ENCODE data around the gene NAGK.
"Not testable (repeated sequence)": the region's sequence is repeated elsewhere in the genome, so short reads cannot be mapped to it uniquely, and the experiment has no call there.

NAGK gene

DNA sequence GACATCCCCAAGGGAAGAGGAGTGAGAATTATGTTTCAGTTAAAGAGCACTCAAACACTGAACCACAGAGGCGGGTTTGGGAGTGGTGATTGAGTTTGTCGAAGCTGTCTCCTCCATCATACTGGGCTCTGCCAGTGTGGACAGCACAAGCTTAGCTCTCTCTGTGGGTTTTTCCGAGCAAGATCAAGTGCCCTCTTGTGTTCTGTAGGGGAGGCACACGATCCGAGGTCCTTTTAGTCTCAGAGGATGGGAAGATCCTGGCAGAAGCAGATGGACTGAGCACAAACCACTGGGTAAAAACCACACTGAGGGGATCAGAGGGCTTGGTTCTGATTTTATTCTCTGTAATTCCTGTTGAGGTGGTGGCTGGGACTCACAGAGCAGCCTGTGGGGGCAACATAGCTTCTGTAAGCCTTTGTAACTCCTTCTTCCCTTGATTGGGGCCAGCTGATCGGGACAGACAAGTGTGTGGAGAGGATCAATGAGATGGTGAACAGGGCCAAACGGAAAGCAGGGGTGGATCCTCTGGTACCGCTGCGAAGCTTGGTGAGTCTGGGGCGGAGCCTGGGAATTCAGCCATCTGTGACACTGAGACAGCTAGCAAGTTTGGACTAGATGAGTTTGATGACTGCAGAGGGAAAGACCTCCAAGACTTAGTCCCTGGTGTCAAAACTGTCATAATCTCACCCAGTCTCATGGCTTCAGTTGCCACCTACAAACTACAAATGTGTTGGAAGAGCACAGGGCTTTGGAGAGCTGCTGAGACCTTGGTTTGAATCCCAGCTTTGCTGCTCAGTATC is 2.0 kb downstream of the NAGK start:
- no peak for DNase-seq

DNA sequence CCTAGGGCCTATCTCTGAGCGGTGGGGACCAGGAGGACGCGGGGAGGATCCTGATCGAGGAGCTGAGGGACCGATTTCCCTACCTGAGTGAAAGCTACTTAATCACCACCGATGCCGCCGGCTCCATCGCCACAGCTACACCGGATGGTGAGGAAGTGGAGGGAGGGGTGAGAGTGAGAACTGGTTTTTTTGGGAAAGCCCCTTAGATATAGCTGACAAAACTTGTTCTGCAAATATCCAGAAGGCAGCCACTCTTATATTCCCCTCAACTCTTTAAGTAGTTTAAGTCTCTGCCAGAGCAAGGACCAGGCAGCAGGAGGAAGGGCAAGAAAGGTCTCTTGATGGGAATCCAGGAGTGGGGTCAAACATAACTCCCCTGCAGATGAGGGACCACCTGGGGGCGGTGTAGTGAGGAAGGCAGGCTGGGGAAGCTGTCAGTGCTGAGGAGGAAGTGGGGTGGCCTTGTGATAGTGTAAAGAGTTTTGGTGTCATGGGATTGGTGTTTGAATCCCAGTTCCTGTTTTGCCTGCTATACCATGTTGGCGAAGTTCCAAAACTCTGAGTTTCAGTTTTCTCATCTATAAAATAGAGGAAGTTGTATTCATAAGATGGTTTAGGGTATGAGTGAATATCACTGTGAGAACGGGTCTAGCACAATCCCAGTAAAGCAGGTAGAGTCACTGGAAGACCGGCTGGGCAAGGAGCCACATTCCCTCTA is 3.4 kb downstream of the NAGK start:
- DNase-seq, result no peak

DNA sequence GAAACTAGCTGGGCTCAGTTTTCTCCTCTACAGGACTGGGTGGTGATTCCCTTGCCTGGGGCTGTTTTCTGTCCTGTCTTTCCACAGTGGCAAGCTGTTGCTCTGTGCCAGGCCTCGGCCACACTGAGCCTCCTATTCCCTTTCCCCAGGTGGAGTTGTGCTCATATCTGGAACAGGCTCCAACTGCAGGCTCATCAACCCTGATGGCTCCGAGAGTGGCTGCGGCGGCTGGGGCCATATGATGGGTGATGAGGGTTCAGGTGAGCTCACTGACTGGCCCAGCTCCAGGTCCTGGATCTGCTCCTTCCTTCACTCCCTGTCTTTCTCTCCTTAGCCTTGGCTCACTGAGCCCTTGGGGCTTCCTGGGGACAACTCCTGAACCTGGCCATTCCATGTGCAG is 4.0 kb downstream of the NAGK start:
- DNase-seq, result no peak

DNA sequence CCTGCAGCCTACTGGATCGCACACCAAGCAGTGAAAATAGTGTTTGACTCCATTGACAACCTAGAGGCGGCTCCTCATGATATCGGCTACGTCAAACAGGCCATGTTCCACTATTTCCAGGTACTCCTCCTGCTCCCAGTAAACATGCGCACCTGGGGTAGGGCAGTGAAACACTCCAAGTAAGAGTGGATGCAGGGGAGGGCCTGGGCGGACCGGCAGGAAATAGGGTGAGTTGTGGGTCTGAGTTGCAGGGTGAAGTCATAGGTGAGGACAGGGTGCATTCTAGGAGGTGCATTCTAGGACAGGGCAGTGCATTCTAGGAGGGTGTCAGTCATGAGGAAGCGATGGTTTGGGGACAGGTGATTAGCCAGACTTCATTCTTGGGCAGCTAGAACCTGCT is 5.0 kb downstream of the NAGK start:
- DNase-seq, result no peak

DNA sequence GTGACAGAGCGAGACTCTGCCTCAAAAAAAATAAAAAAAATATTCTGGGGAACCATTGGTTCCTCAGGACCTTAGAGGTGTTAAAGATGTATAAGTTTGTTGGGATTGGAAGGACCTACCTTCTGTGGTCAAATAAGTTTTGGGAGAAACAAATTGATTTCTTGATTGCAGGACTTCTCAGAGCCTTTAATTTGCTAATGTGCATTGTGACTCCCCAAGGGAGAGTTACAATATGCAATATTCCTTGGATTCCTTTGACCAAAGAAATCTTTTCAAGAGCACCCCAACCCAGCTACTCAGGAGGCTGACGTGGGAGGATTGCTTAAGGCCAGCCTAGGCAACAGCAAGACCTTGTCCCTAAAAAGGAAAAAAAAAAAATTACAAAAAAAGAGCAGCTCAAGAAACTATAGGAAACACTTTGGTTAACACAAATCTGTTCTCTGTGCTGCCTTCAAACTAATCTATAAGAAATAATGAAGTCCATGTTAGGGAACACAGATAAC is 6.5 kb downstream of the NAGK start:
- no peak for DNase-seq

DNA sequence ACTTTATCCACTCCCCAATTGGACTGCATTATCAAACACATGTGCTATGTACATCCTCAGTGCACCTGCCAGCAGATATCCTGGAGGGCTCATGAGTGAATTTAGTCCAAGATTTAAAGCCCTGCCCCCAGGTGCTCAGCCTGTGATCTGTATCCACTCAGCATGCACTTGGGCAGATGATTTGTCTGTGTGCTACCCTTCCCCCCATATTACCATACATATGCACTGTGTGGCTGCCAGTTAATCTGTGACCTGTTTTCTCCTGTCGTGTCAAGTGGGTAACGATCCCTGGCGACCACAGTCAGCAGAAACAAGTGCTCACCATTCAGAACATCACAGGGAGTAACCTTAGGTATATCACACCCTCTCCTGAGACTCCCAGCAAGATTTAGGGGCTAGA is 10.2 kb downstream of the NAGK start:
- DNase-seq, result no peak

DNA sequence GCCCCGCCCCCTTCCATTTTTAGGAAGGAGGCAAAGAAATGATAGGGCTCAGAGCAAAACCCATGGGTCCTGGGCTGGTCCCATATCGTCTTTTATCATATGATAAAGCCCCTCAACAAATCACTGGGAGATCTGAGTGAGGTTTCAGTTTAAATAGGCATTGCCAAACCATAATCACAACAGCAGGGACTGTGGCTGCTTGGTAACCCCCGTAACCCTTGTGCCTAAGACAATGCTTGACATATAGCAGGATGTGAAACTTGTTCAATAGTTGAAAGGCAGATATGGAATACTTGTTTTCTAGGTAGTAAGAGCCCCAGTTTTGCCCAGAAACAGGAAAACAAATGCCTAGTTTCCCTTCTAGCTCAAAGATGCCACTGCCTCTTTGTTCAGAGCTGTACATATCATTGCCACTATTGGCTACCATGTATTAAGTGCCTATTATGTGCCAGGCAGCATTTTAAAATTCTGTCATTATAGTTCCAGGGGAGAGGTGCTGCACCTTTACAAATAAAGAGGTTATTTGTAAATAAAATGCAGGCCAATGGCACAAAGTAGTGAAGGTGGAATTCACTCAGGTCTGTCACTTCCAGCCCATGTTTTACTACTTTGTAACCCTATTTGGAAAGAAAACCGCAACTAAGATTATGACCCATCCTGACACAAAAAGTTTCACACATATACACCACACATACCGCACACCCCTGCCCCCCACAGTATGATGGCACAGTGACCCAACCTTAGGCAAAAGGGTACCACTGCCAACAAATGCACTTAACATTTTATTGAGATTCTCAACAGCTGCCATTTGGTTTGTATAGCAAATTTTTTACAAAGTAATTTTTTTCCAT is 14.2 kb downstream of the NAGK start:
- no peak for DNase-seq

DNA sequence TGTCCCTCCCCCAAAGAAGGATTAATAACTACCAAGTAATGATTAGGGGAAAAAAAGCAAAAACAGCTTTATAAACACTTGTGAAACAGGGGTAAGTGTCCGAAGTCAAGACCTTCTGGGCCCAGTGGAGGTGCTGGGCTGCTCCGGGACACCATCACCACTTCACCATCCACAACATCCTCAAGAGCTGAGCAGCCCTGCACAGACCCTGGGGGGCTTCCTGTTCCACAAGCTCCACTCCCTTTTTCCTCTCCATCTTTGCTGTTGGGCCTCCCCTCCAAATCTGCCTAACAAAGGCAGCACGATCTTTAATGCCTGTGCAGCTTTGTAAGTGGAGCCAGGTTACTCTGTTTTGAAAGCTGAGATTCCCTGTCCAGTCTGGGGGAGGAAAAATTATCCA is 14.8 kb downstream of the NAGK start:
- not testable (repeated sequence) for DNase-seq

DNA sequence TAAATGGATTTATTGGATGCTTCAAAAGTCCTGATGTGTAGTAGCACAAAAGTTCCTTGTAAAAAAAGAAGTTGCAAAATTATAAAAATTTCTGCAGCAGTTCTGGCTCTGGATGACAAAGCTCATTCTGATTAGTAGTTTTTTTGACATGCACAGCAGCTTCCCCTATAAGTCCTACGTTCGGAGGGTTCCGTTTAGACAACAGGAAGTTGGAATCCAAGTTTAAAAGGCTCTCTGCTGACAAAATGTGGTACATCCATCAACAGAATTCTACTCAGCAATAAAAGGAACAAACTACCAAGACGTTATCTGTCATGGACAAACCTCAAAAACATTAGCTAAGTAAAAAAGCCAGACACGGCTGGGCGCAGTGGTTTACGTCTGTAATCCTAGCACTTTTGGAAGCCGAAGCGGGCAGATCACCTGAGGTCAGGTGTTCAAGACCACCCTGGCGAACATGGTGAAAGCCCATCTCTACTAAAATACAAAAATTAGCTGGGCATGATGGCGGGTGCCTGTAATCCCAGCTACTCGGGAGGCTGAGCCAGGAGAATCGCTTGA is 15.4 kb downstream of the NAGK start:
- not testable (repeated sequence) for DNase-seq

DNA sequence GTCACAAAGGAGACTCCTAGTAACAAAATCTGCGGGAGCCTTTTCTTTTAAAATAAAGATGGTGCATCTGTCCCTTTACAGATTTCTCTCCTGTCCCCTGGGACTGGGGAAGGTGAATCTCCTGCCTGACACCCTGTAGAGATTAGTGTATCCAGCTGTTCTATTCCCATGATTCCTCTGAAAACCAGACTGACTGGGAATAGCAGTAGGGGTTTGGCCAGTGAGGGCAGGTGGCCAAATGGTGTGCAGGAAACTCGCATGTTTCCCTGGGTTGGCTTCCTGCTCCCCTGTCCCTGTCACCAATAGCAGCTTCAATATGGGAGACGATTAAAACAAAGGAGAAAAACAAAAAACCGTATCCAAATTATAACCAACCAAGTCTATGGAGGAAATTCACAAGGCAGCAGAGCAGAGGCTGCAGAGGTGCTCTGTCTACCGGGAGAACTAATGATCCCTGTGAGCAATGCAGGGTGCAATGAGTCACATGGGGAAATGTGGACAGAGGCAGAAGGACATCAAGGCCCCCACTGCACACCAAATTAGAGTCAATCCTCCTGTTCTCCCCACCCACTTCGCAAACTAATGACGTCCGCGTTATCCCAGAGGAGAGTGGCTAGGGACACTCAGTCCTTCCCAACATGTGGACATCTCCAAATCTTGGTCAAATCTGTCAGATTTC is 17.0 kb downstream of the NAGK start:
- not testable (repeated sequence) for DNase-seq

DNA sequence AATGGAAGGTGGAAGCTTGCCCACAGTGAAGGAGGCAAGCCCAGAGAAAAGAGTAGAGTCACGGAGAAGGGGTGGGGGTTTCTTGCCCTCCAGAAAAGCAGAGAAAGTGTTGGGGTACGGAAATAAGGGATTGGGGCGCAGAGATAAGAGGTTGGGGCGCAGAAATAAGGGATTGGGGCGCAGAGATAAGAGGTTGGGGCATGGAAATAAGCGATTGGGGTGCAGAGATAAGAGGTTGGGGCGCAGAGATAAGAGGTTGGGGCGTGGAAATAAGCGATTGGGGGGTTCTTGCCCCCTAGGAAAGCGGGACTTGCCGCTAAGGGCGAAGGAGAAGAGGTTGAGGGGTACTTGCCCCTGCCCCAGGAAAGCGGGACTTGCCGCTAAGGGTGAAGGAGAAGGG is 21.0 kb downstream of the NAGK start:
- not testable (repeated sequence) for DNase-seq

DNA sequence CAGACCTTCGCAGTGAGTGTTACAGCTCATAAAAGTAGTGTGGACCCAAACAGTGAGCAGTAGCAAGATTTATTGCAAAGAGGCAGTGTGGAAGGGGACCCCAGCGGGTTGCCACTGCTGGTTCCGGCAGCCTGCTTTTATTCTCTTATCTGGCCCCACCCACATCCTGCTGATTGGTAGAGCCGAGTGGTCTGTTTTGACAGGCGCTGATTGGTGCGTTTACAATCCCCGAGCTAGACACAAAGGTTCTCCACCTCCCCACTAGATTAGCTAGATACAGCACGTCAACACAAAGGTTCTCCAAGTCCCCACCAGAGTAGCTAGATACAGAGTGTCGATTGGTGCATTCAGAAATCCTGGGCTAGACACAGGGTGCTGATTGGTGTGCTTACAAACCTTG is 23.4 kb downstream of the NAGK start:
- DNase-seq, result not testable (repeated sequence)

DNA sequence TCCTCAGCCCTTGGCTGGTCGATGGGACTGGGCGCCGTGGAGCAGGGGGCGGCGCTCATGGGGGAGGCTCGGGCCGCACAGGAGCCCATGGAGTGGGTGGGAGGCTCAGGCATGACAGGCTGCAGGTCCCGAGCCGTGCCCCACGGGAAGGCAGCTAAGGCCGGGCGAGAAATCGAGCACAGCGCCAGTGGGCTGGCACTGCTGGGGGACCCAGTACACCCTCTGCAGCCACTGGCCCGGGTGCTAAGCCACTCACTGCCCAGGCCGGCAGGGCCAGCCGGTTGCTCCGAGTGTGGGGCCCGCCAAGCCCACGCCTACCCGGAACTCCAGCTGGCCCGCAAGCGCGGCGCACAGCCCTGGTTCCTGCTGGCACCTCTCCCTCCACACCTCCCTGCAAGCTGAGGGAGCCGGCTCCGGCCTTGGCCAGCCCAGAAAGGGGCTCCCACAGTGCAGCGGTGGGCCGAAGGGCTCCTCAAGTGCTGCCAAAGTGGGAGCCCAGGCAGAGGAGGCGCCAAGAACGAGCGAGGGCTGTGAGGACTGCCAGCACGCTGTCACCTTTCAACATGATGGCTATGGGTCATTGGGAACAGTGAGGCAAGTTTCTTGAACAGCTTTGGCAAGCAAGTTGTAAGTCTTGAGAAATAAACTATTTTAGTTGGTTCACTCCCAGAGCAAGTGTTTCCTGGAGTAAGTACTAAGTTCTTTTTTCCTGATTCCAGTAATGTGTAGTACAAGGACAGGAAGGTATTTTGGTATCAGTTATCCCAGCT is 24.2 kb downstream of the NAGK start:
- not testable (repeated sequence) for DNase-seq

DNA sequence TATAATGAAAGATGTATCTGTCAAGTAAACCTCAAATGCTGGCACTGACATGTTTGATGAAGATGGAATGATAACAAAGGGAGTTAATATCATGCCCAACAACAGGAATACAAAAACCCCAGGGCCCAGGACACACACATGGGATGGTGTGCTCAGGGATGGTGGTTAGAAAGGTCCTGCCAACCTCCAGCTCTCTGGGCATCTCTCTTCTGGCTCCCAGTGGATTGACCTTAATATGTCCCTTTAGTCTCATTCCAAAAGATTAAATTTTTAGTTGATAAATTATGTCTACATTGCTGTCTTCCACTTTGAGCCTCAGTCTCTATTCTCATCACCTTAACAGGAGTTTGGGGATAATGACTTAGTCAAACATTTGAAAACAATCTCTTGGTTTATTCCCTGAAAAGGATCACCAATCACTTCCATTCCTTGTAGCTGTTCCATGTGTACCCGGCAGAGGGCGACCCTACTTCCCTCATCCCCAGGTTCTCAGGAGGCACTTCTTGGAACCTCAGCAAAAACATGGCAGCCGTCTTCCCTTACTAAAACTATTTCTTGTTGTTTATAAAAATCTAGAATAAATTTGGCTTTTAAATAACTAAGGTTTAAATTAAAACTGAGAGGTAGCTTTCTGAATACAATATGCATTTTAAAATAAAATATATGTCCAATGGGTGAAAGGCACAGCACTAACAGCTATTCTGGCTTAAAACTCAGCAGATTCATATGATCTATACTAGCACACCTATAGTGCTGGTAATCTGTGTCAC is 31.9 kb downstream of the NAGK start:
- DNase-seq, result no peak

DNA sequence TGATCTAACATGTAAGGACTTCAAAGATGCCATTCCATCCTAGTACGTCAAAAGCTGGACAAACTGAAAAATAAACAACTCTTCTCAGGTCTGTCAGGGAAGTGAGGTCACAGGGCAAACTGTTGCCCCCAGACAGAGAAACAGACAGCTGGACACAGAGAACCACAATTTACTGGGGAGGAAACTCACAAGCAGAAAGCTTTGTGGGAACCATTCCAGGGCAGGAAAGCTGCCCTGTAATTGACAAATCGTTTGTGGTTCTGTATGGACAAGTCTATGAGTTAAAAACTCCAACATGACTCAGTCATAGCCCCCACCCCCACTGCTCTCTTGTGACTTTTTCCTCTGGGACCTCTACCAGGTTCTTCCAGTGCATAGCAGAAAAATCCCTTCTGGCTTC is 33.2 kb downstream of the NAGK start:
- no peak for DNase-seq

DNA sequence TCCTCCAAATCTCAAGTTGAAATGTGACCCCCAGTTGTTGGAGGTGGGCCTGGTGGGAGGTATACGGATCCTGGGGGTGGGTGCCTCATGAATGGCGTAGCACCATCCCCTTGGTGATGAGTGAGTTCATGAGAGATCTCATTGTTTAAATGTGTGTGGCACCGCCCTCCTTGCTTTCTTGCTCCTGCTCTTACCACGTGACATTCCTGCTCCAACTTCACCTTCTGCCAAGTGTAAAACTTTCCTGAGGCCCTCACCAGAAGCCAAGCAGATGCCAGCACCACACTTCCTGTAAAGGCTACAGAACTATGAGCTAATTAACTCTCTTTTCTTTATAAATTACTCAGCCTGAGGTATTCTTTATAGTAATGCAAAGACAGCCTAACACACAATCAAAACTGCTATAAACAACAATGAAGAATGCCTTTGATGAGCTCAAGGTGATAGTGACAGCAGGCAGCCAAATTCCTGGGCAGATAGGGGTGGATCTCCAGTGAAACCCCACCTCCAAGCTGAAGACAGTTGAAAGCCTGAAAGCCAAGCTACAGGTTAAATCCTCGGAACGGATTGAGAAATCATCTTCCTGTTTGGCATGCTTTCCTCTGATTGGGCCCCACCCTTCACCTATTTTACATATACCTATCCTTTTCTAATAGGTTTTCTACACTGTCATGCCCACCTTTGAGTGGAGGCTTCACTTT is 34.7 kb downstream of the NAGK start:
- DNase-seq, result no peak

DNA sequence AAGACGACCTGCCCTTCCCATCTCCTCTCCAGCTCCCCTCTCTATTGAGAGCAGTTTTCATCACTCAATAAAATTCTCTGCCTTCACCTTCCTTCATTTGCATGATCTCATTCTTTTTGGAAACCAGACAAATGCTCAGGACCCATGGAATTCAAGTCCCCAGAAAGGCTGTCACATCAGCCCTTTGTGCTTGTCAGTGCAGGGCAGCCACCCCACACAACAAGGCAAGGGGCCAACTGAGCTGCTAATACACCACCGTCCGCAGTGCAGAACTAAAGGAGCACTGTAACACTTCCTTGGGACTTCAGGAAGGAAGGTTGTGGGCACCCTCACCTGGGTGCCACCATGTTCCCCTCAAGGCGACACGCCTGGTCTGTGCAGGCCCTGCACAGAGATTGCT is 35.4 kb downstream of the NAGK start:
- no peak for DNase-seq

DNA sequence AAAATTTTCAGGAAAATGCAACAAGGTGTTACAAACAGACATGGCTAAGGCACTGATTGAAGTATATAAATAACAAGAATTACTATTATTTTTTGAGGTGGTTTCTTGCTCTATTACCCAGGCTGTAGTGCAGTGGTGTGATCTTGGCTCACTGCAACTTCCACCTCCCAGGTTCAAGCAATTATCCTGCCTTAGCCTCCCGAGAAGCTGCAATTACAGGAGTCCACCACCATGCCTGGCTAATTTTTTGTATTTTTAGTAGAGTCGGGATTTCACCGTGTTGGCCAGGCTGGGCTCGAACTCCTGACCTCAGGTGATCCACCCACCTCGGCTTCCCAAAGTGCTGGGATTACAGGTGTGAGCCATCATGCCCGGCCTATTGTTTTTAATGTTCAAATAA is 38.0 kb downstream of the NAGK start:
- DNase-seq, result not testable (repeated sequence)

DNA sequence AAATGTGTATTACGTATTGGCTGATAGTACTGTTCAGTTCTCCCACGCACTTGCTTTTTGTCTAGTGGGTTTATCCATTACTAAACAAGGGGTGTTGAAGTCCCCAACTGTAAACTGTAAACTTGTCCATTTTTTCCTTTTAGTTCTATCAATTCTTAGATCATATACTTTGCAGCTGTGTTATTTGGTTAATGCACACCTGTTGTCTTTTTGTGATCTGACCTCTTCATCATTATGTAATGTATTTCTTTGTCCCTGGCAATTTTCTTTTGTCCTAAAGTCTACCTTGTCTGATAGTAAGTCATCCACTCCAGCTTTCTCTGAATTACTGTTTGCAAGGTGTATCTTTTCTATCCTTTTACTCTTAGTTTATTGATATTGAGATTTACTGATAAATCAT is 39.6 kb downstream of the NAGK start:
- no peak for DNase-seq

DNA sequence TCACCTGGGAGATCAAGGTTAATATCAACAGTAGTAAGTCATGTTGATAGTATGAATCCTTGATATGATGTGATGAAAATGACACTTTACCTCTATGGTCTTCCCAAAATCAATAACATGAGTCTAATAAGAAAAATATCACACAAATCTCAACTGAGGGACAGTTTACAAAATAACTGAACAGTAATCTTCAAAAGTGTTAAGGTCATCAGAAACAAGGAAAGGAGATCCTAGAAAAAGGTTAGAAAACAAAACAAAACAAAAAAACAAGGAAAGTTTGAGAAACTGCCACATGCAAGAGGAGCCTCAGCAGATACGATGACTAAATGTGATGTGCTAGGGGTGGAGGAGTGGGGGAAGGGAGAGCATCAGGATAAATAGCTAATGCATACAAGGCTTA is 45.4 kb downstream of the NAGK start:
- no peak for DNase-seq

Measured in cortex of kidney (tissue), 1 donor.